Progenitor cell of endocrine pancreas (in vitro differentiated cells): ENCODE results near the gene SAE1. TPM values are rescaled to one million over a fixed set of nuclear protein-coding genes. Genes with fewer than 3 reads are reported as not detected.

Source experiments
- DNase-seq: peaks from one replicate; pipeline ENCODE4 v3.0.0; 2021; ENCODE audit warnings: low spot score; ENCODE audit not compliant: unreplicated experiment
- H3K27ac Mint-ChIP-seq: 2 replicates; pipeline ENCODE4 v1.8.0; 2021; ENCODE audit warnings: mild to moderate bottlenecking, moderate library complexity, mixed read lengths
- H3K27me3 Mint-ChIP-seq: 2 replicates; pipeline ENCODE4 v1.8.0; 2021; ENCODE audit warnings: mixed read lengths
- H3K36me3 Mint-ChIP-seq: 2 replicates; pipeline ENCODE4 v1.8.0; 2022; ENCODE audit warnings: mixed read lengths; ENCODE audit not compliant: insufficient read depth
- H3K4me1 Mint-ChIP-seq: 2 replicates; pipeline ENCODE4 v1.8.0; 2021; ENCODE audit warnings: low read depth, mixed read lengths
- H3K4me3 Mint-ChIP-seq: 2 replicates; pipeline ENCODE4 v1.8.0; 2021; ENCODE audit warnings: low read depth, mild to moderate bottlenecking, moderate library complexity, mixed read lengths
- H3K9me3 Mint-ChIP-seq: 2 replicates; pipeline ENCODE4 v1.8.0; 2021; ENCODE audit warnings: low read depth, mixed read lengths
- total RNA-seq: library from RNA; stranded (reverse); gene quantifications from 2 replicates; pipeline ENCODE4 v1.2.1, GENCODE V29; 2021
- TF ChIP-seq, protein P1 (sequence below): fragments of 200-600 bp; sonication (generic); IDR thresholded peaks from one replicate; pipeline ENCODE4 v1.5.0; 2021; ENCODE audit warnings: antibody characterized with exemption, mild to moderate bottlenecking; ENCODE audit not compliant: unreplicated experiment

SAE1 gene
- total RNA-seq, 1 donor from 2014 or later, result 173 TPM

GRCh38 chr19:47228937-47229675 lies 98.5 kb downstream of the SAE1 start:
- no peak overlapping the region for H3K4me3 Mint-ChIP-seq
- H3K36me3 Mint-ChIP-seq, result peaks cover 2% of the 10 kb centered on the region
- H3K9me3 Mint-ChIP-seq, result no peaks in the 10 kb centered on the region

GRCh38 chr19:47229676-47230053 lies 99.0 kb downstream of the SAE1 start:
- H3K27me3 Mint-ChIP-seq, result no peaks in the 10 kb centered on the region
- peaks cover 2% of the 10 kb centered on the region for H3K36me3 Mint-ChIP-seq
- H3K4me3 Mint-ChIP-seq, result no peak overlapping the region
- DNase-seq, result no peak
- no peak overlapping the region for H3K27ac Mint-ChIP-seq
- TF ChIP-seq, protein P1, sequence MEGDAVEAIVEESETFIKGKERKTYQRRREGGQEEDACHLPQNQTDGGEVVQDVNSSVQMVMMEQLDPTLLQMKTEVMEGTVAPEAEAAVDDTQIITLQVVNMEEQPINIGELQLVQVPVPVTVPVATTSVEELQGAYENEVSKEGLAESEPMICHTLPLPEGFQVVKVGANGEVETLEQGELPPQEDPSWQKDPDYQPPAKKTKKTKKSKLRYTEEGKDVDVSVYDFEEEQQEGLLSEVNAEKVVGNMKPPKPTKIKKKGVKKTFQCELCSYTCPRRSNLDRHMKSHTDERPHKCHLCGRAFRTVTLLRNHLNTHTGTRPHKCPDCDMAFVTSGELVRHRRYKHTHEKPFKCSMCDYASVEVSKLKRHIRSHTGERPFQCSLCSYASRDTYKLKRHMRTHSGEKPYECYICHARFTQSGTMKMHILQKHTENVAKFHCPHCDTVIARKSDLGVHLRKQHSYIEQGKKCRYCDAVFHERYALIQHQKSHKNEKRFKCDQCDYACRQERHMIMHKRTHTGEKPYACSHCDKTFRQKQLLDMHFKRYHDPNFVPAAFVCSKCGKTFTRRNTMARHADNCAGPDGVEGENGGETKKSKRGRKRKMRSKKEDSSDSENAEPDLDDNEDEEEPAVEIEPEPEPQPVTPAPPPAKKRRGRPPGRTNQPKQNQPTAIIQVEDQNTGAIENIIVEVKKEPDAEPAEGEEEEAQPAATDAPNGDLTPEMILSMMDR, result no peak
- no peaks in the 10 kb centered on the region for H3K9me3 Mint-ChIP-seq
- H3K4me1 Mint-ChIP-seq, result peaks cover 21% of the 10 kb centered on the region

More at GRCh38 chr19:47228937-47229675, 98.5 kb downstream of the SAE1 start:
- peaks cover 21% of the 10 kb centered on the region for H3K4me1 Mint-ChIP-seq
- no peak overlapping the region for H3K27ac Mint-ChIP-seq
- H3K27me3 Mint-ChIP-seq, result no peaks in the 10 kb centered on the region
- TF ChIP-seq, protein P1, result no peak
- no peak for DNase-seq

DNA sequence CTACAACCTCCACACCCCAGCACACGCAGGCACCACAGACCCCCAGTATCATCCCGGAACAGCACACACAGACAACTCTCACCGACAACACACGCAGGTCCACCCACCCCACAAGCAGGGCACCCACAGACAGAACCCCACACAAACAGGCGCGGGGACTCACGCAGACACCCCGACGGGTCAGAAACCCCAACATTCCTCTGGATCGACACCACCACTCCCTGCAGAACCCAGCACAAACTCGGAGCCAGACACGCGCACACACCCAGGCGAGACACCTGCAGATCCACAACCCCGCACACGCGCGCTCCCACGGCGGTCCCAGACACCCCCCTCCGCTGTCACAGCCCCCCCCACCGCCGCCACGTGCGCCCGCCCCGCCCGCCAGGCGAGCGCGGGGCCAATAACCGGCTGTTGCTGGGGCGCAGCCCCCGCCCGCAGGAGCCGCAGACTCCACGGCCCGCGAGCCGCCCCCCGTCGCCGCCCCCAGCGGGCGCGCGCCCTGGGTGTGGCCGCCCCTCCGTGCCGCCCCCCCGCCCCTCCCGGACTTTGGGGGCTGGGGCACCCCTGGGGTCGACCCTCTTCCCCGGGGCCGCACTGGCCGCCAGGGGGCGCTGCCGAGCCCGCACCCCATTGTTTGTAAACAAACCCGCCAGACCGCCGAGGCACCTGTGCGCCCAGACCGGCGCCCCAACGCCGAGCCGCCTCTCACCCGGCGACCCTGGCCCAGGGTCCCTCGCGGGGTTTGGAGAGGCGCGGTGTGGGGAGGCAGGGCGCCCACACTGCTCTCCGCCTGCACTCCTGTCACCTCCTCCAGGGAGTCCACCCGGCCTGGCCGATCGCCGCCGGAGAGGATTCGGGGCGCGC lies 99.7 kb downstream of the SAE1 start:
- peak overlapping the region; percentile 62 for H3K4me3 Mint-ChIP-seq
- TF ChIP-seq, protein P1, result peak; percentile 94
- DNase-seq, result peak; percentile 80
- H3K4me1 Mint-ChIP-seq, result peaks cover 21% of the 10 kb centered on the region
- H3K27ac Mint-ChIP-seq, result no peak overlapping the region
- H3K9me3 Mint-ChIP-seq, result no peaks in the 10 kb centered on the region
- H3K27me3 Mint-ChIP-seq, result no peaks in the 10 kb centered on the region
- peaks cover 2% of the 10 kb centered on the region for H3K36me3 Mint-ChIP-seq

DNA sequence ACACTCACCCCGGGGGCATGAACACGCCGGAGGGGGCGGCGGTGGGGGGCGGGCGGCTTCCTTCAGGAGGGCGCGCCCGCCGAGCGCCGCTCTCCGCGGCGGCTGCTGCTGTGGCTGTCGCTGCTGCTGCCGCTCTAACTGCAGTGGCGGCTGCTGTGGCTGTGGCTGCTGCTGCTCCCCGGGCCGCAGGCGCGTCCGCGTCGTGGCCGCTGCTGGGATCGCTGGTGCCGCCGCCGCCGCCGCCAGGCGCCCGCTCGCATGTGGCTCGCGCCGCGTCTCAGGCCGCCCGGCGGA lies 100.2 kb downstream of the SAE1 start, which contains the start of gene BBC3:
BBC3 (minus strand) TSS at position 279 of the 294 bp plus-strand sequence. CDS start 2,768 bp downstream, outside the sequence.
- TF ChIP-seq, protein P1, result no peak
- Mint-ChIP-seq H3K9me3 (no peaks in the 10 kb centered on the region), H3K36me3 (no peaks in the 10 kb centered on the region), H3K4me1 (peaks cover 17% of the 10 kb centered on the region), H3K4me3 (peak within 1 kb of the TSS; percentile 69), H3K27me3 (peaks cover under 1% of the 10 kb centered on the region), H3K27ac (peak within 1 kb of the TSS; percentile 91)
- no peak for DNase-seq

GRCh38 chr19:47231215-47232054 lies 100.8 kb downstream of the SAE1 start:
- peaks cover 17% of the 10 kb centered on the region for H3K4me1 Mint-ChIP-seq
- H3K27ac Mint-ChIP-seq, result peak overlapping the region; percentile 91
- DNase-seq, result peak; percentile 78
- H3K27me3 Mint-ChIP-seq, result peaks cover 4% of the 10 kb centered on the region
- H3K9me3 Mint-ChIP-seq, result no peaks in the 10 kb centered on the region
- TF ChIP-seq, protein P1, result no peak
- H3K4me3 Mint-ChIP-seq, result peak overlapping the region; percentile 69
- no peaks in the 10 kb centered on the region for H3K36me3 Mint-ChIP-seq
